ENCODE results near the gene OMA1.
"Not testable (repeated sequence)": the region's sequence is repeated elsewhere in the genome, so short reads cannot be mapped to it uniquely, and the experiment has no call there.

Gene OMA1

GRCh38 chr1:58568271-58568860, 21.8 kb upstream of the OMA1 start:
- no peak for DNase-seq (ENCODE audit: low read depth)
- no peak overlapping the region for H3K4me3 ChIP-seq (ENCODE audit: low read length)
- TF ChIP-seq, protein P1, sequence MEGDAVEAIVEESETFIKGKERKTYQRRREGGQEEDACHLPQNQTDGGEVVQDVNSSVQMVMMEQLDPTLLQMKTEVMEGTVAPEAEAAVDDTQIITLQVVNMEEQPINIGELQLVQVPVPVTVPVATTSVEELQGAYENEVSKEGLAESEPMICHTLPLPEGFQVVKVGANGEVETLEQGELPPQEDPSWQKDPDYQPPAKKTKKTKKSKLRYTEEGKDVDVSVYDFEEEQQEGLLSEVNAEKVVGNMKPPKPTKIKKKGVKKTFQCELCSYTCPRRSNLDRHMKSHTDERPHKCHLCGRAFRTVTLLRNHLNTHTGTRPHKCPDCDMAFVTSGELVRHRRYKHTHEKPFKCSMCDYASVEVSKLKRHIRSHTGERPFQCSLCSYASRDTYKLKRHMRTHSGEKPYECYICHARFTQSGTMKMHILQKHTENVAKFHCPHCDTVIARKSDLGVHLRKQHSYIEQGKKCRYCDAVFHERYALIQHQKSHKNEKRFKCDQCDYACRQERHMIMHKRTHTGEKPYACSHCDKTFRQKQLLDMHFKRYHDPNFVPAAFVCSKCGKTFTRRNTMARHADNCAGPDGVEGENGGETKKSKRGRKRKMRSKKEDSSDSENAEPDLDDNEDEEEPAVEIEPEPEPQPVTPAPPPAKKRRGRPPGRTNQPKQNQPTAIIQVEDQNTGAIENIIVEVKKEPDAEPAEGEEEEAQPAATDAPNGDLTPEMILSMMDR (conservative IDR thresholded peaks at IDR 0.05; ENCODE audit: low read length), result no peak

DNA sequence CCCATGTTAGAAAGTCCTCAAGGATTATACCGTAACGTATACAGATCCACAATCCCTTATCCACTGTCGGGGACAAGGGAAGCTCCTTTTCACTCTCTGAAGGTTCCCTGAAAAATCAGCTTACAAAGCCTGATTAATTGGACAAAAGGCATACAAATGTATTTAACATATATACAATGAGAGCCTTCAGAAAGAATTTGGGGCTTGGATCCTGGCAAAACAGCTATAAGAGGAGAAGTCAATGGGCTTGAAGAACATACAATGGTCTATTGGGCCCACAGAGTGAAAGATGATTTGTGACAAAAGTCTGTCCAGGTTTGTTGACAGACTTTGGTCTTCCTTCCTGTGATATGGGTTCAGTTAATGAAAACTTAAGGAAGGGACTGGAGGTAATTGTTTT, 19.8 kb upstream of the OMA1 start:
- H3K4me3 ChIP-seq (ENCODE audit: low read length), result no peak overlapping the region
- no peak for DNase-seq (ENCODE audit: low read depth)
- TF ChIP-seq, protein P1 (conservative IDR thresholded peaks at IDR 0.05; ENCODE audit: low read length), result no peak

DNA sequence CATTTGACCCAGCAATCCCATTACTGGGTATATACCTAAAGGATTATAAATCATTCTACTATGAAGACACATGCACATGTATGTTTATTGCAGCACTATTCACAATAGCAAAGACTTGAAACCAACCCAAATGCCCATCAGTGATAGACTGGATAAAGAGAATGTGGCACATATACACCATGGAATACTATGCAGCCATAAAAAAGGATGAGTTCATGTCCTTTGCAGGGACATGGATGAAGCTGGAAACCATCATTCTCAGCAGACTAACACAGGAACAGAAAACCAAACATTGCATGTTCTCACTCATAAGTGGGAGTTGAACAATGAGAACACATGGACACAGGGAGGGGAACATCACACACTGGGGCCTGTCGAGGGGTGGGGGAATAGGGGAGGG, 17.2 kb upstream of the OMA1 start:
- not testable (repeated sequence) for DNase-seq (ENCODE audit: low read depth); H3K4me3 ChIP-seq (ENCODE audit: low read length)

GRCh38 chr1:58561633-58562032, 15.1 kb upstream of the OMA1 start:
- TF ChIP-seq, protein P1 (conservative IDR thresholded peaks at IDR 0.05; ENCODE audit: low read length), result no peak
- DNase-seq (ENCODE audit: low read depth), result no peak
- no peak overlapping the region for H3K4me3 ChIP-seq (ENCODE audit: low read length)

GRCh38 chr1:58555393-58555792, 8.9 kb upstream of the OMA1 start:
- TF ChIP-seq, protein P1 (conservative IDR thresholded peaks at IDR 0.05; ENCODE audit: low read length), result no peak
- no peak overlapping the region for H3K4me3 ChIP-seq (ENCODE audit: low read length)
- no peak for DNase-seq (ENCODE audit: low read depth)

DNA sequence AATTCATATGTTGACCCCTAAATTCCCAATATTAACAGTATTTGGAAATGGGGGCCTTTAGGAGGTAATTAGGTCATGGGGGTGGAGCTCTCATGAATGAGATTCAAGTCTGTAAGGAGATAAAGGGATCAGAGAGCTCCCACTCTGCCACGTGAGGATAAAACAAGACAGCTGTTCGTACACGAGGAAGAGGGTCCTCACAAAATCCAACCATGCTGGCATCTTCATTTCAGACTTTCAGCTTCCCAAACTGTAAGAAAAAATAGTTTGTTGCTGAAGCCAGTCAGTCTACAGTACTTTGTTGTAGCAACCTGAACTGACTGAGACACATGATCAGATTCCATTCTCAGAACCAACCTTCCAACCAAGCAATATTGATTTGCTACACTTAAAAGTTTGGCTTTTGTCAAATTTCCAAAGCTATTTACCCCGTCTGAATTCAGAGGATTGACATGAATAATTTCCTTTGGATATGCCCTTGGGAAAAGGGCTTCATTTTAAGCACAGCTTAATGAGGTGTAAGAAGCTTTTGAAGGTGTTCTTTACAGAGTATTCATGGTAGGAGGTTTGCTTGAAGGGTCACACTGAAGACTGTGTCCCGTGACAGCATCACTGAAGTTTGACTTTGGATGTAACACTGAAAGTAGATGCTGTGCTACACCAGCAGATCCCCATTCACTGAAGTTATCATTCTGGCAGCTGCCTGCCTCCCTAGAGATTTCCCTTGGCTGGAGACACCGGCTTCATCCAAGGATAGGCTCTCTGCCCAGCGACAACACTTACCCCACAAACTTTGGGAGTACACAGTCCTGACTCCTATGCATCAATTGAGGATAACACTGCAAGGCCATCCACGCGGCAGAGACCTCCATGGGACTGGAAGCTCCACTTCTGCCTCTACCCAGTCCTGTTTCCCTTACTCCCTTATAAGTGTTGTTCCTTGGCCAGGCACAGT, 4.9 kb upstream of the OMA1 start:
- DNase-seq (ENCODE audit: low read depth), result no peak
- TF ChIP-seq, protein P1 (conservative IDR thresholded peaks at IDR 0.05; ENCODE audit: low read length), result no peak
- H3K4me3 ChIP-seq (ENCODE audit: low read length), result no peak overlapping the region

DNA sequence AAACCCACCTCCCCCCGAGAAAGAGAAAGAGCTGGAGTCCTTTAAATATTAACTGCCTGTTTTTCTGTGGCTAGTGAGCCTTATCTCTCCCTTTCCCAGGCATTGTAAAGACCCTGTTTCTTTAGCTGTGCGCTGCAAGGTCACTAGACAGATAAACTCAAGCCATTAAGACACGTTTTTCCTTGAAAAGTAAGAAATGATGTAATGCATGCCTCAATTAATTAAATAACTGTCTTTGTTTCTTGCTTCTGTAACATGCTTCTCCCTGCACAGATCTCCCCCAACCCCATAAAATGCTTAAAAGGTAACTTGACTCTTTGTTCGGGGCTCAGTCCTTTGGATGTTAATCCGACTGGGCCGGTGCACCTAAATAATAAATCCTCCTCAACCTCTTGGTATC, 2.8 kb upstream of the OMA1 start:
- DNase-seq (ENCODE audit: low read depth); H3K4me3 ChIP-seq (ENCODE audit: low read length): not testable (repeated sequence)

DNA sequence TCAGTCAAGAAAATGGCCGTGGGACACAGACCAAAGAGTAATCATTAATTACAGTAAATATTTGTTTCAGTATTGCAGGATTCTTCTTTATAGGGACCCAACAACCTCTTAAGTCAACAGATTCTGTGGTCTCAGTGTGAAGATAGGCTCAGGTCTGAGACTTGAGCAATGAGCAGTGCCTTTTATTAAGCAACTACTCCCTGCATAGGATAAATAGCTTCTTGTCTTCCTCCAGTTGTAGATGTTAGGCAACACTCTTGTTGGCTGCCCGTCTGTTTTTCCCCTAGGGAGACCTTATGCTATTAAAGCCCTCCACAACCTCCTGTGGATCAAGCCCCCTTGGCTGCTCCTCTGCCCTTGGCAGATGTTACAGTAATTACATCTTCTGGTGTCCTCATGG, 1.8 kb upstream of the OMA1 start:
- no peak for DNase-seq (ENCODE audit: low read depth)
- no peak overlapping the region for H3K4me3 ChIP-seq (ENCODE audit: low read length)
- TF ChIP-seq, protein P1 (conservative IDR thresholded peaks at IDR 0.05; ENCODE audit: low read length), result no peak
